Fibroblast of the conjunctiva (primary cell): ENCODE measurements around the gene KSR2.
"Not testable (repeated sequence)": the region's sequence is repeated elsewhere in the genome, so short reads cannot be mapped to it uniquely, and the experiment has no call there.

ENCODE experiments used
- DNase-seq: peaks from one replicate; pipeline ENCODE4 v3.0.0-alpha.2; 2010; ENCODE audit warnings: low read depth

The KSR2 gene

GRCh38 chr12:117967512-117967911 is 1.3 kb downstream of the KSR2 start:
- no peak for DNase-seq

DNA sequence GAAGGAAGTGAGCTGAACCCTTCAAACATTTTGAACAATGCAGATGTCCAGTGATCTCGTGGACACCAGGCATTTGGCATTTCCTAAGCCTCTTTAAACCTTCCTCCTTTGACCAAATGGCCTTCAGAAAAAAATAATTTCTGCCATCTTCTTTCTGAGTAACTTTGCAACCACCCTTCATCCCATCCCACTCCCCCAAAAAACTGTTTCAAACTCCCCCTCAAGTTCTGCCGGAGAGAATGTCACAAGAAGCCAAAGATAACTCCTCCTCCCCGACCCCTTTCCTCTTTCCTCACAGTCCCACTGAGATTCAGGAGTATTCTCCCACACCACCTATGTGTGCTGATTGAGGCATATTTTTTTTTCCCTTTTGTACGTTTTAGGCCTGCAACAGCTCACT is 1.7 kb downstream of the KSR2 start:
- DNase-seq = no peak

DNA sequence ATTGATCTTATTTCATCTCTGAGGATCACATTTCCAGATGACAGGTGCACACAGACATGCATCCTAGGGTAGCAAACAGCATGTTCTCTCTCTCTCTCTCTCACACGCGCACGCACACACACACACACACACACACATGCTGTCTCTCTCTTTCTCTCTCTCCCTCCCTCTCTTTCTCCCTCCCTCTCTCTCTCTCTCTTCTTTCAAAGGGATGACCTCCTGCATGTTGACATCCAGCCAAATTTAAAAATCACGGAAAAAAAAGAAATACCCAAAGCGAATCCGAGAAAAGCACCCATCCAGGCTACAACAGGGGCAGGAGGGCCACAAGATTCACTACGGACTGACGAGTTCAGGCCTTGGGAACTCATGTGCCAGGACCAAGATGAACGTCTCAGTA is 2.3 kb downstream of the KSR2 start:
- DNase-seq = no peak

GRCh38 chr12:117963836-117964235 is 5.0 kb downstream of the KSR2 start:
- no peak for DNase-seq

DNA sequence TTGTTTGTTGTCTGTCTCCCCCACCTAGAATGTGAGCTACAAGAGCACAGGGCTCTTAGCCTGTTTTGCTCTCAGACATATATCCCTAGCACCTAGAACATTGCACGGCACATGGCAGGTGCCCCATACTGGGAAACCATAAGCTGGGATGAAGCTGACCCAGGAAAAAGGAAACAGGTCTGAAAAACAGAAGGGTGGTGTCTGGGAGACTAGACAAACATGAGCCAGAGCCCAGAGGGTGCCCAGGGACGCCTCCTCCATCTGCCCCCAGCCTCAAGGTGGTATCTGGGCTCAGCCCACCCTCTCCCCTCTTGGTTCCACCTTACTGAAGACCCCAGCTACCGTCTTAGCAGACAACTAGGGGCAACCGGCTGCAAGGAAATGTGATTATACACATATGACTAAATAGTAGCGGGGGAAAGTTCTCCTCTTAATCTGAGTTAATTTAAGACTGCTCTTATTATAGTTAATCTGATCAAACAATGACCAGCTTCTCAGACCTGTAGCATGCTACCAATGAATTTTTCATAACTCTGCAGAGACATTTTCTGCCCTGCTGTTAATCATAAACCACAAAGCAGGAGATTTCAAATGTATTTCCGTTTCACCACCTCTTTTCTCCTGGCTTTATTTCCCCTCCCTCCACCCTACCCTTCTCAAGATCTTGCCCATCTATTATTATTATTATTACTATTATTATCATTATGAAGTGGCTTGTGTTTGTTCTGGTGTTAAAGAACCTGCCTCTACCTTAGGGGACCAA is 31.9 kb downstream of the KSR2 start:
- DNase-seq = no peak

GRCh38 chr12:117933545-117933944 is 35.2 kb downstream of the KSR2 start:
- no peak for DNase-seq

GRCh38 chr12:117926391-117926899 is 42.3 kb downstream of the KSR2 start:
- no peak for DNase-seq

- no peak for DNase-seq
Observed at GRCh38 chr12:117921929-117922777, 46.6 kb downstream of the KSR2 start.

DNA sequence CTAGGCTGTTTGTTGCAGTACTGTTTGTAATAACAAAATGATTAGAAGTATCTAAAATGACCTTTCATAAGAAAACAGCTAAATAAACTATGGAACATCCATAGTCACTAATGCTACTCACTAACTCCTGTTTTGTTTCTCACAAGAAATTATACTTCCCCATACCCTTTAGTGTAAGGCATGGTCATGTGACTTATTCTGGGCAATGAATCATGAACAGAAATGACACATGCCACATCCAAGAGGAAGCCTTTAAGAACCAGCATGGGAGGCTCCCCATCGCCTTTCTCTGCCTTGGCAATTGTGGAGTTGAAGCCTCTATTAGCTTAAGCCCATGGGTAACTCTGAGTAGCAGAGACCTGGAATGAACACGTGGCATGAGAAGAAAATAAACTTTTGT is 49.3 kb downstream of the KSR2 start:
- no peak for DNase-seq

- no peak for DNase-seq
Observed at GRCh38 chr12:117914686-117915085, 54.1 kb downstream of the KSR2 start.

- no peak for DNase-seq
Observed at GRCh38 chr12:117912756-117913155, 56.0 kb downstream of the KSR2 start.

DNA sequence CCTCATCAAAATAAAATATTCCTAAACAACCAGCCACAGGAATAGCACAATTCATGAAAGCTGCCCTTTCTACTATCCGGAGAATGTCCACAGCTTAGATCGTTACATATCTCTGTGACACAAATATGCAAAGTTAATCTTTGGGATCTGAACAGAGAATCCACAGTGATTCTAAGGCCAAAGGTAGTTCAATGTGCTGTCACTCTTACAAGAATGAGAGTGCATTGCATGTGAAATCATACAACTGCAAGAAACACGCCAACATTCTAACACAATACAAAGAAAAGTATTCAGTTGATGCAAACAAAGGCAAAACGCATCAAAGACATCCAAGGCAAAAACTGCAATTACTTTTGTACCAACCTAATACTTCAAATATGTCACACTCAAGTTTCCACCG is 60.4 kb downstream of the KSR2 start:
- DNase-seq = no peak

DNA sequence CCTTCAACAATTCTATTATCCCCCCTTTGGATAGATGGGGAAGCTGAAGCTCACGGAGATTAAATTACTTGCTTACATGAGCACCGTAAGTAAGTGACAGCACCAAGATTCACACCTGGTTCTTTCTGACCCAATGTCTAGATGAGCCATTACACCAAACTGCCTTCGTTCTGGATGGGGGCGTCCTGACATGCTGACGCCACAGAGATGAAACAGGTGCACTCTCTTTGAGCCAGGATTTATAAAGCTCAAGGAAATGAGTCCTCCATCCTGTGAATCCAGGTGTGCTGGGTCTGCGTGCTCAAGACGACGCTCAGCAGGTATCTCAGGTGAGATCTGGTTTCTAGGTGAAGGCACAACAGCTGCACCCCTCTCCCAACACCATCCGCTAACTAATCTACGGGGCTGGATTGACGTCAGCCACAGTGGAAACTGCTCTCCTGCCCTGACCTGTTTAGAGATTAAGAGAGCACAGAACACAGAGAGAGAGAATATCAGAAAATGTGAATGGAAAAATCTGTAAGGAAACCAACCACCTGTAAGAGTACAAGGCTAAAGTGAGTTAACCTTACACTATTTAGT is 61.6 kb downstream of the KSR2 start:
- no peak for DNase-seq

DNA sequence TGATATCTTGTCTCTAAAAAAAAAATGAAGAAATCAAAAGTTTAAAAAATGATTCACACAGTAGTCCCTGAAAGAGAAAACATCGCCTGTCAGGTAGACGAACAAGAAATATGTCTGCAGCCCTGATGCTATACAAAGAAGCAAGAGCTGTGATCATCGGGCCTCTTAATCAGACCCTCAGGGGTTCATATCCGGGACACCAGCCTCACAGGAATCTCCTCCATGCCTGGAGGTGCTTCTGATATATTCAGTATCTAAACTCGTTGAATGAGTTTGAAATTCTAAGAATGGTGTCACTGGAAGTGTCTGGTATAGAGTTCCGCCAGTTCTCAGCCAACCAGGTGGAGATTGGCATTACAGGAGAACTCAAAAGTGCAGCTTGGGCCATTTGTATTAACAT is 64.7 kb downstream of the KSR2 start:
- no peak for DNase-seq

DNA sequence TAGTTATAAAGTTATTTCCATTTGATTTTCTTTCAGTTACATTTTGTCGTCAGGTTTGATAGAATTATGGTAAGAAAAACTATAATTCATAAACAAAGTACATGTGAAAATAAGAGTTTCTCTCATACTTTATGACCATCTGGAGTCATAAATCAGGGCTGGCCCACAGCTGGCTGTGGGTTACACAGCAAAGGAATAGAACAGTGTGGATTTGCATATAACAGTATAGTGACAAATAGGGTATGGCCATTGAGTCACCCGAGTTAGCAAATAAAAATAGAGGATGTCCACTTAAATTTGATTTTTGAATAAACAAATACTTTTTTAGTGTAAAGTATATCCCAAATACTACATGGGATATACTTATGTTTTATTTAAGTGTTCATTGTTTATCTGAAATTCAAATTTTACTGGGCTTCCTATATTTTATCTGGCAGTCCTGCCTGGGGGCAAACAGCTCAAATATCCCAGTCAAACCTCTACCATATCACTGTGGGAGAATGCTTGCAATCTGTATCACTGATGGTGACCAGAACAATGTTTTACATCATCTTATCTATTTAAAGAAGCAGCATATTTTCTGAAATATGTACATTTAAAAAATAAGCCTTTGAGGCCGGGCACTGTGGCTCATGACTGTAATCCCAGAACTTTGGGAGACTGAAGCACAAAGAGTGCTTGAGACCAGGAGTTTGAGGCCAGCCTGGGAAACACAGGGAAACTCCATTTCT is 65.5 kb downstream of the KSR2 start:
- no peak for DNase-seq

GRCh38 chr12:117901631-117902030 is 67.2 kb downstream of the KSR2 start:
- DNase-seq = no peak

DNA sequence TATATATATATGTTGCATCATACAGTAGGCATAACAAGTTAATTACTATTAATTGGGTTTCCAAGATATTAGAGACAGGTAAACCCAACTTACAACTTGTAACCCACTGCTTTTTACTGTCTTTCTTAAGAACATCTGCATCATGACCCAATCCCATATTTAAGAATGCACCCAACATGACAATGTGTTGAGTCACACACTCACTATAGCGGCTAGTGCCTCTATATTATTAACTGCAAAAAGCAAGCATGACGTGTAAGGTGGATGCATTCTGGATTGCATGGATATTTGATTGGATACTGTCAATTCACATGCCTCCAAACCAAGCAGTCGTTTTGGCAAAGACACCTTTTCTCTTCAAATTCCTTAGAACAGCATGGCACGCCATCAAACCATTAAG is 68.2 kb downstream of the KSR2 start:
- no peak for DNase-seq

GRCh38 chr12:117897372-117898161 is 71.2 kb downstream of the KSR2 start:
- DNase-seq = no peak

DNA sequence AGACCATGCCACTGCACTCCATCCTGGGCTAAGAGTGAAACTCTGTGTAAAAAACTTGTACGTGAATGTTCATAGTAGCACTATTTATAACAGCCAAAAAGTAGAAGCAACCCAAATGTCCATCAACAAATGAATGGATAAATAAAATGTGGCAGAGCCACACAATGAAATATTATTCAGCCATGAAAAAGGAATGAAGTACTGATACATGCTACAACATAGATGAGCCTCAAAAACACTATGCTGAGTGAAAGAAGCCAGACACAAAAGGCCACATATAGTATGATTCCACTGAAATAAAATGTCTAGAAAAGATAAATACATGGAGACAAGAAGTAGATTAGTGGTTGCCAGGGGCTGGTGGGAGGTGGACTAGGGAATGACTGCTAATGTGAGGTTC is 72.8 kb downstream of the KSR2 start:
- no peak for DNase-seq

DNA sequence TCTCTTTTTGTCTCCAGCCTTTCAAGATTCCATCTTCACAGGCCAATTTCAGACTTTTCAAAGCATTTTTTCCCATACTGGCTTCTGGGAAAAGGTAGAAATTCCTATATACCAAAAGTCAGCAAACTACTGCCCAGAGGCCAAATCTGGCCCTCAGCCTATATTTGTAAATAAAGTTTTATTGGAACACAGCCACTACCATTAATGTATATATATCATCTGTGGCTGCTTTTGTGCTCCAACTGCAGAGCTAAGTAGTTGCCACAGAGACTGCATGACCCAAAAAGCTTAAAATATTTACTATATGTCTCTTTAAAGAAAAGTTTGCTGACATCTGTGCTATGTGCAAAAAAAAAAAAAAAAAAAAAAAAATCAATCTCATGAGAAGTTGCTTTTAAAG is 76.3 kb downstream of the KSR2 start:
- DNase-seq = no peak

- not testable (repeated sequence) for DNase-seq
Observed at GRCh38 chr12:117891265-117891664, 77.5 kb downstream of the KSR2 start.
